Left lobe of liver (tissue), 2 donors: ENCODE measurements around the gene RPAIN. TPM values are rescaled to one million over a fixed set of nuclear protein-coding genes. Genes with fewer than 3 reads are reported as not detected.
"Not testable (repeated sequence)": the region's sequence is repeated elsewhere in the genome, so short reads cannot be mapped to it uniquely, and the experiment has no call there.

ENCODE experiments used
- ATAC-seq: fragments of 200-7000 bp; cut with Tn5 transposase; one replicate; pipeline ENCODE4 v1.9.1; 2020; ENCODE audit warnings: mild to moderate bottlenecking, moderate library complexity
- DNase-seq: peaks from one replicate; pipeline ENCODE4 v3.0.0-alpha.2; 2020; ENCODE audit warnings: low spot score
- total RNA-seq: library from RNA; stranded (reverse); gene quantifications from one replicate; pipeline ENCODE4 v1.2.1, GENCODE V29; 2021
- donor health status: DM: no; HTN: no; CAD: no; lungs with moderate emphysema.
- donor health status: DM: no; HTN: yes; CAD: no.

The RPAIN gene
- total RNA-seq, 1 donor from 2014 or later, result 15.6 TPM

GRCh38 chr17:5429191-5429887 lies 9.4 kb downstream of the RPAIN start:
- ATAC-seq, result no peak

GRCh38 chr17:5430413-5430999 lies 10.5 kb downstream of the RPAIN start:
- DNase-seq (no peak), ATAC-seq (no peak)

More at GRCh38 chr17:5429191-5429887, 9.4 kb downstream of the RPAIN start:
- no peak for DNase-seq

- DNase-seq, ATAC-seq: not testable (repeated sequence)
Measured at GRCh38 chr17:5431234-5431633, 11.3 kb downstream of the RPAIN start.

GRCh38 chr17:5431949-5432556 lies 12.1 kb downstream of the RPAIN start:
- no peak for ATAC-seq

GRCh38 chr17:5434984-5435383 lies 15.0 kb downstream of the RPAIN start:
- no peak for DNase-seq
- ATAC-seq, result no peak

More at GRCh38 chr17:5431949-5432556, 12.1 kb downstream of the RPAIN start:
- no peak for DNase-seq

GRCh38 chr17:5435781-5436315 lies 15.9 kb downstream of the RPAIN start:
- not testable (repeated sequence) for ATAC-seq, DNase-seq

GRCh38 chr17:5437721-5438317 lies 17.8 kb downstream of the RPAIN start:
- DNase-seq, result no peak
- ATAC-seq, result no peak

GRCh38 chr17:5438716-5439445 lies 18.9 kb downstream of the RPAIN start, which contains the start of gene C1QBP:
C1QBP (minus strand) TSS chr17:5439155; CDS start chr17:5439073, 82 bp downstream.
- ATAC-seq (peak; percentile 98), DNase-seq (peak; percentile 94)

- DNase-seq, result no peak
- no peak for ATAC-seq
Measured at GRCh38 chr17:5439446-5439764, 19.4 kb downstream of the RPAIN start.

GRCh38 chr17:5443728-5444127 lies 23.7 kb downstream of the RPAIN start:
- DNase-seq (no peak), ATAC-seq (no peak)

GRCh38 chr17:5444209-5444608 lies 24.2 kb downstream of the RPAIN start:
- no peak for DNase-seq
- ATAC-seq, result no peak

GRCh38 chr17:5446786-5447185 lies 26.8 kb downstream of the RPAIN start:
- ATAC-seq (no peak), DNase-seq (no peak)

- DNase-seq (no peak), ATAC-seq (peak; percentile 33)
Measured at GRCh38 chr17:5464717-5465507, 44.9 kb downstream of the RPAIN start.

GRCh38 chr17:5466295-5466694 lies 46.3 kb downstream of the RPAIN start:
- DNase-seq (no peak), ATAC-seq (no peak)

- ATAC-seq (no peak), DNase-seq (no peak)
Measured at GRCh38 chr17:5467416-5467815, 47.4 kb downstream of the RPAIN start.

- ATAC-seq, result peak; percentile 33
- DNase-seq, result no peak
Measured at GRCh38 chr17:5468075-5468473, 48.1 kb downstream of the RPAIN start.

- ATAC-seq, result no peak
- DNase-seq, result no peak
Measured at GRCh38 chr17:5472511-5472910, 52.5 kb downstream of the RPAIN start.

GRCh38 chr17:5473906-5474305 lies 53.9 kb downstream of the RPAIN start:
- ATAC-seq (no peak), DNase-seq (no peak)

GRCh38 chr17:5478992-5479391 lies 59.0 kb downstream of the RPAIN start:
- ATAC-seq (no peak), DNase-seq (no peak)

GRCh38 chr17:5480962-5481361 lies 61.0 kb downstream of the RPAIN start:
- DNase-seq, result no peak
- ATAC-seq, result no peak
